Measurements from ENCODE around the gene NEDD4L.

NEDD4L gene

GRCh38 chr18:58223717-58224424 is 179.8 kb downstream of the NEDD4L start:
- in situ Hi-C loops (cut with MboI; ENCODE audit: low pct_unique_long_range_greater_than_20kb, low sequenced_read_pairs, unreplicated experiment), result no loop called here
- no peak for TF ChIP-seq CTCF (IDR thresholded peaks at IDR 0.05; ENCODE audit: extremely low read depth, insufficient read depth, missing control alignments)
- DNase-seq (ENCODE audit: low spot score), result no peak

GRCh38 chr18:58224425-58224750 is 180.4 kb downstream of the NEDD4L start:
- no peak for TF ChIP-seq CTCF (IDR thresholded peaks at IDR 0.05; ENCODE audit: extremely low read depth, insufficient read depth, missing control alignments)
- in situ Hi-C loops (cut with MboI; ENCODE audit: low pct_unique_long_range_greater_than_20kb, low sequenced_read_pairs, unreplicated experiment), result no loop called here
- no peak for DNase-seq (ENCODE audit: low spot score)

- in situ Hi-C loops (cut with MboI; ENCODE audit: low pct_unique_long_range_greater_than_20kb, low sequenced_read_pairs, unreplicated experiment), result no loop called here
- TF ChIP-seq CTCF (IDR thresholded peaks at IDR 0.05; ENCODE audit: extremely low read depth, insufficient read depth, missing control alignments), result no peak
- peak; percentile 66 for DNase-seq (ENCODE audit: low spot score)
Measured at GRCh38 chr18:58225101-58225500, 181.1 kb downstream of the NEDD4L start.

- TF ChIP-seq CTCF (IDR thresholded peaks at IDR 0.05; ENCODE audit: extremely low read depth, insufficient read depth, missing control alignments), result no peak
- in situ Hi-C loops (cut with MboI; ENCODE audit: low pct_unique_long_range_greater_than_20kb, low sequenced_read_pairs, unreplicated experiment), result no loop called here
- DNase-seq (ENCODE audit: low spot score), result no peak
Measured at GRCh38 chr18:58226429-58226828, 182.4 kb downstream of the NEDD4L start.

- DNase-seq (ENCODE audit: low spot score), result no peak
- in situ Hi-C loops (cut with MboI; ENCODE audit: low pct_unique_long_range_greater_than_20kb, low sequenced_read_pairs, unreplicated experiment), result no loop called here
Measured at GRCh38 chr18:58227361-58227930, 183.4 kb downstream of the NEDD4L start.

GRCh38 chr18:58228176-58228575 is 184.2 kb downstream of the NEDD4L start:
- no peak for TF ChIP-seq CTCF (IDR thresholded peaks at IDR 0.05; ENCODE audit: extremely low read depth, insufficient read depth, missing control alignments)
- no peak for DNase-seq (ENCODE audit: low spot score)
- in situ Hi-C loops (cut with MboI; ENCODE audit: low pct_unique_long_range_greater_than_20kb, low sequenced_read_pairs, unreplicated experiment), result no loop called here

More at GRCh38 chr18:58227361-58227930, 183.4 kb downstream of the NEDD4L start:
- TF ChIP-seq CTCF (IDR thresholded peaks at IDR 0.05; ENCODE audit: extremely low read depth, insufficient read depth, missing control alignments), result no peak

Data from GM13977 (cell line).